Epidermal melanocyte (primary cell): ENCODE results near the gene TNFRSF13B.
"Not testable (repeated sequence)": the region's sequence is repeated elsewhere in the genome, so short reads cannot be mapped to it uniquely, and the experiment has no call there.

Experiments used
- DNase-seq: peaks from one replicate; pipeline ENCODE4 v3.0.0; 2011; ENCODE audit warnings: low spot score; ENCODE audit not compliant: insufficient read length

Gene TNFRSF13B

GRCh38 chr17:16926571-16927451, 45.1 kb downstream of the TNFRSF13B start:
- no peak for DNase-seq

GRCh38 chr17:16926061-16926511, 45.8 kb downstream of the TNFRSF13B start:
- no peak for DNase-seq

- no peak for DNase-seq
Observed at GRCh38 chr17:16925461-16926060, 46.4 kb downstream of the TNFRSF13B start.

GRCh38 chr17:16924696-16925440, 47.0 kb downstream of the TNFRSF13B start:
- no peak for DNase-seq

- no peak for DNase-seq
Observed at GRCh38 chr17:16923904-16924695, 47.8 kb downstream of the TNFRSF13B start.

- no peak for DNase-seq
Observed at GRCh38 chr17:16923097-16923903, 48.6 kb downstream of the TNFRSF13B start.

GRCh38 chr17:16922386-16923096, 49.4 kb downstream of the TNFRSF13B start:
- no peak for DNase-seq

GRCh38 chr17:16921451-16921850, 50.5 kb downstream of the TNFRSF13B start:
- DNase-seq = not testable (repeated sequence)

- no peak for DNase-seq
Observed at GRCh38 chr17:16920628-16921020, 51.3 kb downstream of the TNFRSF13B start.

- DNase-seq = no peak
Observed at GRCh38 chr17:16919663-16920627, 52.0 kb downstream of the TNFRSF13B start.

- no peak for DNase-seq
Observed at GRCh38 chr17:16918443-16918842, 53.5 kb downstream of the TNFRSF13B start.

- no peak for DNase-seq
Observed at GRCh38 chr17:16917671-16918394, 54.1 kb downstream of the TNFRSF13B start.

- no peak for DNase-seq
Observed at GRCh38 chr17:16916557-16916920, 55.4 kb downstream of the TNFRSF13B start.

- DNase-seq = no peak
Observed at GRCh38 chr17:16915752-16916556, 56.0 kb downstream of the TNFRSF13B start.

- no peak for DNase-seq
Observed at GRCh38 chr17:16913463-16913862, 58.5 kb downstream of the TNFRSF13B start.

GRCh38 chr17:16912021-16912962, 59.6 kb downstream of the TNFRSF13B start:
- no peak for DNase-seq
